Measurements from ENCODE around the gene WNT8B.

Gene WNT8B

DNA sequence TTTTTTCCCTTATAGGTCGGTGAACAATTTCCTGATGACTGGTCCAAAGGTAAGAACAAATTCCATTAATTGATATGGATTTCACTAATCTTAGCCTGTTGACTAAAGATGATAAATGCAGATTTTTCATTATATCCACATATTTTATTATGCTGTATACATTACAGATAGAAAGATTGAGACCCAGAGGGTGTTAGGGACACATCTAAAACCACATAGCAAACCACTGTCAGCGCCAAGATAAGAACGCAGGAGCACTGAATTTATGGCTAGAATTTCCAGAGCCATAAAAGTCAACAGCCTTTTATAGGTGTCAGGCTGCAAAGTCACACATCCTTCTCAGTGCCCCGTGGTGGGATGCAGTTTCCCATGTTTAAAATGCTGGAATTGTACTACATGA lies 16.2 kb downstream of the WNT8B start:
- Histone ChIP-seq H3K4me3 (IDR thresholded peaks at IDR 0.05; ENCODE audit: insufficient read depth, low read depth, low read length) (no peak overlapping the region), H3K27me3 (ENCODE audit: insufficient read depth, low read depth) (peaks cover 3% of the 10 kb centered on the region; the same call in 1 of the 2 replicates), H3K79me2 (ENCODE audit: insufficient read depth, low read depth) (no peaks in the 10 kb centered on the region), H3K36me3 (ENCODE audit: insufficient read depth) (no peaks in the 10 kb centered on the region), H4K20me1 (ENCODE audit: insufficient read depth) (no peaks in the 10 kb centered on the region), H3K9ac (no peak overlapping the region), H3K27ac (no peak overlapping the region), H3K4me1 (ENCODE audit: low read depth, poor library complexity, severe bottlenecking) (peaks cover 10% of the 10 kb centered on the region), H3K4me2 (no peak overlapping the region), H2AFZ (ENCODE audit: low read depth) (no peak overlapping the region)
- TF ChIP-seq, protein P1, sequence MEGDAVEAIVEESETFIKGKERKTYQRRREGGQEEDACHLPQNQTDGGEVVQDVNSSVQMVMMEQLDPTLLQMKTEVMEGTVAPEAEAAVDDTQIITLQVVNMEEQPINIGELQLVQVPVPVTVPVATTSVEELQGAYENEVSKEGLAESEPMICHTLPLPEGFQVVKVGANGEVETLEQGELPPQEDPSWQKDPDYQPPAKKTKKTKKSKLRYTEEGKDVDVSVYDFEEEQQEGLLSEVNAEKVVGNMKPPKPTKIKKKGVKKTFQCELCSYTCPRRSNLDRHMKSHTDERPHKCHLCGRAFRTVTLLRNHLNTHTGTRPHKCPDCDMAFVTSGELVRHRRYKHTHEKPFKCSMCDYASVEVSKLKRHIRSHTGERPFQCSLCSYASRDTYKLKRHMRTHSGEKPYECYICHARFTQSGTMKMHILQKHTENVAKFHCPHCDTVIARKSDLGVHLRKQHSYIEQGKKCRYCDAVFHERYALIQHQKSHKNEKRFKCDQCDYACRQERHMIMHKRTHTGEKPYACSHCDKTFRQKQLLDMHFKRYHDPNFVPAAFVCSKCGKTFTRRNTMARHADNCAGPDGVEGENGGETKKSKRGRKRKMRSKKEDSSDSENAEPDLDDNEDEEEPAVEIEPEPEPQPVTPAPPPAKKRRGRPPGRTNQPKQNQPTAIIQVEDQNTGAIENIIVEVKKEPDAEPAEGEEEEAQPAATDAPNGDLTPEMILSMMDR (conservative IDR thresholded peaks at IDR 0.05; ENCODE audit: low read depth, low read length) = no peak

DNA sequence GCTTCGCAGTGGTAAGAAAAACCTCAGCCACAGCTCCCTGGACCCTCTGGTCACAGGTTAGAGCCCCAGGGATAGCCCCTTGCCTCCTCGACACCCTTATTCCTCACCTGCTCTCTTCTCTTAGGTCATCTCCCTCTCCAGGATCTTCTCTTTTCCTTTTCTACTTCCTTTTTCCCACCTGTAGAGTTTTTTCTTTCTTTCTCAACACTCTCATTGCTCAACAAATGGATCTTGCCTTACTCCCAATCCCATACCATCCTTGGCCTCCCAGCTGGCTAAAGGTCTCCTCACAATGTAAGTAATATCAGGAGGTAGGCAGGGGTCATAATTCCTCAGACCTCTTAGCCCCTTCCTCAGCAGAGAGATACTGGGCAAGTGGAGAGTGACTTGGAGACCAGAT lies 17.2 kb downstream of the WNT8B start:
- no peak overlapping the region for H3K4me3 ChIP-seq (IDR thresholded peaks at IDR 0.05; ENCODE audit: insufficient read depth, low read depth, low read length)
- no peaks in the 10 kb centered on the region for H3K36me3 ChIP-seq (ENCODE audit: insufficient read depth)
- H3K79me2 ChIP-seq (ENCODE audit: insufficient read depth, low read depth) = no peaks in the 10 kb centered on the region
- H3K9ac ChIP-seq = no peak overlapping the region
- TF ChIP-seq, protein P1 (conservative IDR thresholded peaks at IDR 0.05; ENCODE audit: low read depth, low read length) = no peak
- H2AFZ ChIP-seq (ENCODE audit: low read depth) = no peak overlapping the region
- H3K4me2 ChIP-seq = no peak overlapping the region
- H3K27ac ChIP-seq = no peak overlapping the region
- H4K20me1 ChIP-seq (ENCODE audit: insufficient read depth) = no peaks in the 10 kb centered on the region
- H3K4me1 ChIP-seq (ENCODE audit: low read depth, poor library complexity, severe bottlenecking) = peaks cover 10% of the 10 kb centered on the region
- peaks cover 3% of the 10 kb centered on the region; the same call in 1 of the 2 replicates for H3K27me3 ChIP-seq (ENCODE audit: insufficient read depth, low read depth)

DNA sequence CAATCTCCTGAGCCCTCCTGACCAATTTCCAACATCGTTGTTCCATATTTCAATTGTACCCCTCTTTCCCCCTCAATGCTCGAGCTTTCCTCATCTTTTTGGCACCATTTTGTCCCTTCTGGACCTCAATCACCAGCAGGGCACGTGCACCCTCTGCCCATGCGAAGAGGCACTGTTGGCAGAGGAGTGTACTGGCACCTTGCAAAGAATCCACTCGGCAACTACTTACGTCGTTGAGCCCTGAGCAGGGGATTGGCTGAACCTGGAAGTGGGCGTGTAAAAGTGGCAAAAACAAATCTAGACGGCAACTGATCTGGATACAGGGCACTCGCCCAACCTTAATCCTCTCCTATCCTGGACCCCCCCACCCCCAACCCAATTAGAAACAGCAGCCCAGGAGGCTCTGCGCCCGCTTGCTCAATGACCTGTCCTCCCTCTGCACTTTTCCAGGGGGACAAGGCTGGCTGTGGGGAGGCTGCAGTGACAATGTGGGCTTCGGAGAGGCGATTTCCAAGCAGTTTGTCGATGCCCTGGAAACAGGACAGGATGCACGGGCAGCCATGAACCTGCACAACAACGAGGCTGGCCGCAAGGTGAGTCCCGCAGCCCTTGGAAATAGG lies 18.8 kb downstream of the WNT8B start:
- TF ChIP-seq, protein P1 (conservative IDR thresholded peaks at IDR 0.05; ENCODE audit: low read depth, low read length) = no peak
- H3K27me3 ChIP-seq (ENCODE audit: insufficient read depth, low read depth) = peaks cover 3% of the 10 kb centered on the region; the same call in 1 of the 2 replicates
- H4K20me1 ChIP-seq (ENCODE audit: insufficient read depth) = no peaks in the 10 kb centered on the region
- no peak overlapping the region for H3K27ac ChIP-seq
- H3K36me3 ChIP-seq (ENCODE audit: insufficient read depth) = no peaks in the 10 kb centered on the region
- H3K4me1 ChIP-seq (ENCODE audit: low read depth, poor library complexity, severe bottlenecking) = peaks cover 10% of the 10 kb centered on the region
- H3K4me3 ChIP-seq (IDR thresholded peaks at IDR 0.05; ENCODE audit: insufficient read depth, low read depth, low read length) = no peak overlapping the region
- no peaks in the 10 kb centered on the region for H3K79me2 ChIP-seq (ENCODE audit: insufficient read depth, low read depth)
- H2AFZ ChIP-seq (ENCODE audit: low read depth) = peak overlapping the region; percentile 87
- H3K4me2 ChIP-seq = peak overlapping the region; percentile 83
- H3K9ac ChIP-seq = peak overlapping the region; percentile 46; the same call in 1 of the 2 replicates

DNA sequence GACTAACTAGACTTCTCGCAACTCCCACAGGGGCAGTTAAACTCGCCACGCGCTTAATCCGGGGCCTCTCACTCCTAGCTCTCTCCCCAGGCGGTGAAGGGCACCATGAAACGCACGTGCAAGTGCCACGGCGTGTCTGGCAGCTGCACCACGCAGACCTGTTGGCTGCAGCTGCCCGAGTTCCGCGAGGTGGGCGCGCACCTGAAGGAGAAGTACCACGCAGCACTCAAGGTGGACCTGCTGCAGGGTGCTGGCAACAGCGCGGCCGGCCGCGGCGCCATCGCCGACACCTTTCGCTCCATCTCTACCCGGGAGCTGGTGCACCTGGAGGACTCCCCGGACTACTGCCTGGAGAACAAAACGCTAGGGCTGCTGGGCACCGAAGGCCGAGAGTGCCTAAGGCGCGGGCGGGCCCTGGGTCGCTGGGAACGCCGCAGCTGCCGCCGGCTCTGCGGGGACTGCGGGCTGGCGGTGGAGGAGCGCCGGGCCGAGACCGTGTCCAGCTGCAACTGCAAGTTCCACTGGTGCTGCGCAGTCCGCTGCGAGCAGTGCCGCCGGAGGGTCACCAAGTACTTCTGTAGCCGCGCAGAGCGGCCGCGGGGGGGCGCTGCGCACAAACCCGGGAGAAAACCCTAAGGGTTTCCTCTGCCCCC lies 19.5 kb downstream of the WNT8B start:
- Histone ChIP-seq H3K4me3 (IDR thresholded peaks at IDR 0.05; ENCODE audit: insufficient read depth, low read depth, low read length) (no peak overlapping the region), H2AFZ (ENCODE audit: low read depth) (peak overlapping the region; percentile 87), H3K9ac (peak overlapping the region; percentile 46; the same call in 1 of the 2 replicates), H3K36me3 (ENCODE audit: insufficient read depth) (no peaks in the 10 kb centered on the region), H3K79me2 (ENCODE audit: insufficient read depth, low read depth) (no peaks in the 10 kb centered on the region), H3K4me2 (peak overlapping the region; percentile 83), H3K27me3 (ENCODE audit: insufficient read depth, low read depth) (peaks cover 3% of the 10 kb centered on the region; the same call in 1 of the 2 replicates), H3K27ac (no peak overlapping the region), H4K20me1 (ENCODE audit: insufficient read depth) (no peaks in the 10 kb centered on the region), H3K4me1 (ENCODE audit: low read depth, poor library complexity, severe bottlenecking) (peaks cover 10% of the 10 kb centered on the region)
- TF ChIP-seq, protein P1 (conservative IDR thresholded peaks at IDR 0.05; ENCODE audit: low read depth, low read length) = peak; percentile 88

Data from KMS-11 (cell line).